HG03565 (cell line): ENCODE results near the gene MIGA1.
A peak's percentile ranks its signal among the peaks of the same experiment; 100 is the strongest.

Source experiments
- ATAC-seq: cut with Tn5 transposase; IDR thresholded peaks from one replicate; pipeline ENCODE4 v1.9.1; 2021; ENCODE audit warnings: mild to moderate bottlenecking, moderate library complexity; ENCODE audit not compliant: unreplicated experiment

The MIGA1 gene

GRCh38 chr1:77846966-77847365 is 67.5 kb downstream of the MIGA1 start:
- ATAC-seq: no peak

- peak; percentile 37 for ATAC-seq
Observed at GRCh38 chr1:77847621-77848080, 68.2 kb downstream of the MIGA1 start.

DNA sequence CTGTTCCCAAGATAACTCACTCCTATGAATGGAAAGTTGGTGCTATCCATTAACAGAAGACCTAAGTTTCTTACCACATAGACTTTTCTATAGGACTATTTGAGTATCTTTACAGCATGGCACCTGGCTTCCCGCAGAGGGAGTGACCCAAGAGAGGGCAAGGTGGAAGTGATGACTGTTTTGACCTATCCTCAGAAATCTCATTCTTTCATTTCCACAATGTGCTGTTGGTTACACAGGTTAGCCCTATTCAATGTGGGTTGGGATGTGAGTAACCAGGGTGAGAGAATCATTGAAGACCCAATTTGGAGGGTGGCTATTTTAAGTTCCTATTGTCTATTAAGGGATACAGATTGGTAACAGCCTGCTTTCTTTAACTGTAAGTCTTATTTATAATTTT is 70.6 kb downstream of the MIGA1 start:
- no peak for ATAC-seq

DNA sequence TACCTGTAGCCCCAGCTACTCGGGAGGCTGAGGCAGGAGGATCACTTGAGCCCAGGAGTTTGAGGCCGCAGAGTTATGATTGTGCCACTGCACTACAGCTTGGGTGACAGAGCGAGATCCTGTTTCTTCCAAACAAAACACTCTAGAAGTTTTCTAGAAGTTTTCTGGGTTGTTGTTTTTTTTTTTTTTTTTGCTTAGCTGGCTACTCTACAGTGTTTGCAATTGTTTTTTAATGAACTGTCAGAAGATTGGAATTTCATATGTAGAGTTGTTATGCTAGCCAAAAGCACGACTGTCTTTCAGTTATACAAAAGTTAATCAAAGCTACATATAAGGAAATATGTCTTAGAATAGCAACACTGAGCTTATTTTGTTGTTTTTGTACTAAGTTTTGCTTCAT is 78.1 kb downstream of the MIGA1 start:
- ATAC-seq: no peak

GRCh38 chr1:77858725-77859124 is 79.3 kb downstream of the MIGA1 start:
- ATAC-seq: no peak

GRCh38 chr1:77859248-77859647 is 79.8 kb downstream of the MIGA1 start:
- ATAC-seq: no peak

DNA sequence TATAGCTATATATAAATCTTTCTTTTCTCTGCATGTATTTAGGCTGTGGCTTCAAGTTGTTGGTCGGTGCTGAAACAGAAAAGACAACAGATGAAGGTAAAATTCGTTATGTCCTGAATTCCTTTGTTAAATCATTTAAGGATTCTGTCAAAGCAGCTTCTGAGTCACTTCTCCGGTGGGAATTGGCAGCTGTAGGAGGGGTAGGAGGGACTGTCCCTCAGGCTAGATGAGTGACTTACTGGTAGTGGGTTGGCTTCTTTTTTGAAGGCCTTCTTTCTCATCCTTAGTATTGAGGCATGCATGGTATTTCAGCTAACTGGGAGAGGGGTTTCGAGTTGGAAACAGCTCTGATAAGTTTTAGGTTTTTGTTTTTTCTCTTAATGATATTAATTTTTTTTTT is 86.8 kb downstream of the MIGA1 start:
- no peak for ATAC-seq

DNA sequence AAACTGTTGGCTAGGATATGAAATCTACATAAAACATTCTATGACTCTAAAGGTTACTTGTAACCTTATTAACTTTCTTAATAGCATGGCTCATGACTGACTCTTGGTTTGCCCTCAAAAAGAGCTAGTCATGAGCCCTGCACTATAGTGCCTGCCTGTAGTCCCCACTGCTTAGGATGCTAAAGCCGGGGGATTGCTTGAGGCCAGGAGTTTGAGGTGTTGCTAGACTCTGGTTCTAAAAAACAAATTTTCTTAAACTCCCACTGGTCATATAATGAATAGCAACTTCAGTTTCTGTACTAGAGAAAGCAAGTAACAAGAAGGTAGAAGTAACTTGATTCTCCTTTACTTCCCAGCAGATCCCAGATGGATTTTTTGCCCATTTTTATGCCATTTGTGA is 93.2 kb downstream of the MIGA1 start:
- ATAC-seq: no peak

GRCh38 chr1:77873461-77873860 is 94.0 kb downstream of the MIGA1 start:
- ATAC-seq: no peak

- ATAC-seq: no peak
Observed at GRCh38 chr1:77874804-77875445, 95.5 kb downstream of the MIGA1 start.

DNA sequence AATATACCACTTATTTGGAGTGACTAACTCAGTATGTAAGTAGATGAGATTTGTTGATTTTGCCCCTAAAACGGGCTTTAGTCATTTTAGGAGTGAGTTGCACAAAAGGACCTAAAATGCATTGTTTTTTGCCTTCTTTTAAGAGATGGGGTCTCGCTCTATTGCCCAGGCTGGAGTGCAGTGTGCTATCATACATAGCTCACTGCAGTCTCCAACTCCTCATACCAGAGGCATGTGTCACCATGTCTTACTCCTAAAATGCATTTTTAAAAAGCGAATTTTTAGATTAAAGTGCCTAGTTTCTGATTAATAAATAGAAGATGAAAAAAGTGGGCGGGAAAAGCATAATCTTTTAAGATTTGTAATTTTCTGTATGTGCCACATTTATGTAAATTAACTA is 97.4 kb downstream of the MIGA1 start:
- ATAC-seq: no peak

DNA sequence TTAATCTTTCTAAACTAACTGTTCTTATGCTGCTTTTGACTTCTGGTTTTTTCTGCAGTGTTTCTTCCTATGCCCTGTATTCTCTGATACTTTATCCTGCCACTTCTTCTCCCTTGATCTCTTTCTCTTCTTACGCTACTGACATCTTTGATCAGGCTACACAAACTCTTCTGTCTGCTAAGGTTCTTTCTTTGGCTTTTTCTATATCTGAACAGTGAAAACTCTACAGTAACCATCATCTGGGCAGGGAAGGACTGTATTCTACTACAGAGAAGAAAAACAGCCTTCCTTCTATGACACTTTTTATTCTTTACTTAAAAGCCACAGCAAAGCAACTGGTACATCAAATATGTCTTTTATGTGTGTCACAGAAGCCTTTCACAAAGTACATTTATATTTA is 101.6 kb downstream of the MIGA1 start:
- no peak for ATAC-seq

DNA sequence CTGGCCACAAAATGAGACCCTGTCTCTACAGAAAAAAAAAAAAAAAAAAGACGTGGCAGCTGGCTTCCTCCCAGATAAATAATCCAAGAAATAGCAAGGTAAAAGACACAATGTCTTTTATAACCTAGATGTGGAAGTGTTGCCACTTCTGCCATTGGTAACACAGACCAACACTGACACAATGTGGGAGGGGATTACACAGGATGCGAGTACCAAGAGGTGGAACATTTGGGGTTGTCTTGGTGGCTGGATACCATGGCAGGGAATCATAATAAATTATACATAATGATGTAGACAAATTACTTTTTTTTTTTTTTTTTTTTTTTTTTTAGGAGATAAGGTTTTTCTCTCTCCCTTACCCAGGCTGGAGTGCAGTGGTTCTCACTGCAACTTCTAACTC is 103.0 kb downstream of the MIGA1 start:
- ATAC-seq: no peak

- ATAC-seq: no peak
Observed at GRCh38 chr1:77888081-77888780, 108.8 kb downstream of the MIGA1 start, which contains the start of gene NEXN. Gene NEXN, plus strand, starts transcription at chr1:77888624. Its CDS starts 27,483 bp downstream, at chr1:77916107.

- ATAC-seq: no peak
Observed at GRCh38 chr1:77888781-77889642, 109.6 kb downstream of the MIGA1 start.

DNA sequence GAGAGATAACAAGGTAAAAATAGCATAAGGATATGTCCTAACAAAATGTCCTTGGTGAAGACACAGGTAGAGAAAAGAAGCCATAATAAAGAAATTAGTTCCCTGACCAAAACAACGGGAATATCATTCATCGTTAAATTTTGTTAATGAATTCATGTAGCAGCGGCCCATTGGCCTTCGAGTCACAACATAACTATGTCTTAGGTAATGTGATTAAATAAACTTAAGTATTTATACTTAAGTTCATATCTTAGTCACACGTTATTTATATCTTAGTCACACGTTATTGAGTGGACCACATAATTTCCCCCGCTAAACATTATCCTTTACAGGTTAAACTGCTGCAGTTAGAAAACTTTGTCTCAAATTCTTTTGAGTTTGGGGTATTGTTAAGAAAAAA is 110.2 kb downstream of the MIGA1 start:
- no peak for ATAC-seq

- no peak for ATAC-seq
Observed at GRCh38 chr1:77891200-77891599, 111.8 kb downstream of the MIGA1 start.

DNA sequence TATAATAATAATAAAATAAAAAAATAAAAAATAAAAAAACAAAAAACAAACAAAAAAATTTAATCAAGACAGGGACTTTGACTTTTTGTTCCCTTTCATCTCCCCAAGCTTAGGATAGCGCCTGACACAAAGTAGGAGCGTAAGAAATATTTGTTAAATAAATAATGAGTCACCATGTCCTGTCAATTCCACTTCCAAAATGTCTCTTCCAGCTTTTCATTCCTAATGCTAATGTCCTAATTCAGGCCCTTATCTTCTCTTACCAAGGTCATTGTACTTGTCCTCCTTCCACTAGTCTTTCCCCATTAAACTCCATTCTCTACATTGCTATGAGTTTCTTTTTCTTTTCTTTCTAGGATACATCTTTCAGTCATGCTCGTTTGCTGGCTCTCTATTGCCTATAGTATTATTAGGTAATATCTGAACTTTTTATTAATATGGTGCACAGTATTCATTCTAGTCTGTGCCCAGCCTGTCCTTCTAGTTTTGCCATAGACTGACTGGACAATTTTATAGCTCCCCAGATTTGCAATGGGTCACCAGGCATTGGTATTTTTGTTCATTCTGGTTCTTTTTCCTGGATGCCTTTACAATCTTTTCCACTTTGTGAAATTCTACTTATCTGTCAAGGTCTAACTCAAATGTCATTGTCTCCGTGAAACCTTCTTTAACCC is 120.3 kb downstream of the MIGA1 start:
- no peak for ATAC-seq

GRCh38 chr1:77900687-77901293 is 121.3 kb downstream of the MIGA1 start:
- peak; percentile 46 for ATAC-seq

DNA sequence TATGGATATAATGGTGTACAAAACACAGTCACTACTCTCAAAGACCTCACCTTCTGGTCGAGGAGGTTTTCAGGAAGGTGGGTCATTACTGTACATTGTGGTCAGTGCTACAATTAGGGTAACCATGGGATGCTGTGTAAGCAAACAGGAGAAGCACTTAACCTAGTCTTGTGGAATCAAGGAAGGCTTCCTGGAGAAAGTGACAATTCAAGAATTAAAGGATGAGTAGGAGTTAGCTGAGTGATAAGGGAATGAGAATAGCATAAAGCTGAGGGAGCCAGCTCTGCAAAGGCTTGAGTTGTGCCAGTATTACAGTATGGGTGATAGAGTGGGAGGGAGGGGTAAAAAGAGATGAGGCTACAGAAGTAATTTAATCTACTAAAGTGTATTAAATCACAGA is 126.2 kb downstream of the MIGA1 start:
- ATAC-seq: no peak
